ENCODE results near the gene CENPA.

DNA sequence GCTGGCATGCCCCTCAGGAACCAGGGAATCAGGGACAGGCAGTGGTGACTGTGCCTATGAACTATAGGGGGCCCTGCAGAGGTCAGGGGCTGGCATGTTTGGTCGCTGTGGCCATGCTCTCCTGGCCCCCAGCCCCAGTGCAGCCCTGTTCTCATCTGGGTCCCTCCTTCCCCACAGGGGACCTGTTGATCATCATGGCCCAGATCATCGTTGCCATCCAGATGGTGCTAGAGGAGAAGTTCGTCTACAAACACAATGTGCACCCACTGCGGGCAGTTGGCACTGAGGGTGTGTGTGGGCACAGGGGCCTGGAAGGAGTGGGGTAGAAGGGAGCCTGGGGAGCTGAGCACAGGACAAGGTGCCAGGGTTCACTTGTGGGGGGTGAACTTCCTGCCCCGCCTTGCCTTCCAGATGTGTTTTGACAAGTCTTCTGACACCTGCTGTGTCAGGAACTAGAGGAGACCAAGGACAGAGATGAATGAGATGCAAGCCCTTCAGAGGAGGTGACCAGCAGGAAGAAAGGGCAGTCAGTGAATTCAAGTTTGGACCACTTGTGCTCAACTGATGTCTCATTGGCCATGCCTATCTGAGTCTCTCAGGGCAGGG lies 9.6 kb upstream of the CENPA start:
- TF ChIP-seq CEBPB (IDR thresholded peaks at IDR 0.05), result no peak
- TF ChIP-seq TEAD4 (IDR thresholded peaks at IDR 0.05), result no peak
- no peak for TF ChIP-seq EP300 (IDR thresholded peaks at IDR 0.05; ENCODE audit: borderline replicate concordance)
- no peak for TF ChIP-seq TCF12 (IDR thresholded peaks at IDR 0.05; ENCODE audit: low read depth)
- no peak for TF ChIP-seq REST (IDR thresholded peaks at IDR 0.05; ENCODE audit: low read depth)
- TF ChIP-seq FOXM1 (IDR thresholded peaks at IDR 0.05; ENCODE audit: borderline replicate concordance, low read depth), result no peak
- TF ChIP-seq TAF1 (IDR thresholded peaks at IDR 0.05; ENCODE audit: low read depth), result no peak
- TF ChIP-seq NFIC (IDR thresholded peaks at IDR 0.05), result no peak
- TF ChIP-seq RAD21 (IDR thresholded peaks at IDR 0.05; ENCODE audit: low read depth), result no peak
